Neuronal stem cell (in vitro differentiated cells): Measurements from ENCODE around the gene B3GALT6.

ENCODE experiments used
- DNase-seq: peaks from one replicate; pipeline ENCODE4 v3.0.0-alpha.2; 2013; ENCODE audit warnings: low spot score
- H2AFZ ChIP-seq: one replicate; pipeline ENCODE4 v1.6.1; 2013; ENCODE audit warnings: mild to moderate bottlenecking, low read length, inconsistent platforms
- H2AK5ac ChIP-seq: 2 replicates; pipeline ENCODE4 v1.6.1; 2013; ENCODE audit warnings: low read depth, mild to moderate bottlenecking, inconsistent platforms, low read length, moderate library complexity, mixed read lengths
- H2BK120ac ChIP-seq: 2 replicates; pipeline ENCODE4 v1.6.1; 2013; ENCODE audit warnings: low read depth, mild to moderate bottlenecking, inconsistent platforms, low read length, moderate library complexity, mixed read lengths
- H2BK12ac ChIP-seq: one replicate; pipeline ENCODE4 v1.6.1; 2013; ENCODE audit warnings: low read length, inconsistent platforms
- H2BK15ac ChIP-seq: 2 replicates; pipeline ENCODE4 v1.6.1; 2013; ENCODE audit warnings: mild to moderate bottlenecking, low read length, inconsistent platforms, mixed read lengths
- H2BK5ac ChIP-seq: one replicate; pipeline ENCODE4 v1.6.1; 2013; ENCODE audit warnings: inconsistent platforms, mild to moderate bottlenecking, low read length, moderate library complexity
- H3K14ac ChIP-seq: one replicate; pipeline ENCODE4 v1.6.1; 2013; ENCODE audit warnings: low read length, inconsistent platforms
- H3K18ac ChIP-seq: 2 replicates; pipeline ENCODE4 v1.6.1; 2013; ENCODE audit warnings: low read length, inconsistent platforms
- H3K23ac ChIP-seq: 2 replicates; pipeline ENCODE4 v1.6.1; 2013; ENCODE audit warnings: low read depth, mild to moderate bottlenecking, mixed read lengths, low read length, inconsistent platforms; ENCODE audit not compliant: poor library complexity
- H3K27ac ChIP-seq: replicated peaks from 3 replicates; pipeline ENCODE4 v1.5.1; 2013; ENCODE audit warnings: low read length, inconsistent platforms
- H3K27me3 ChIP-seq, 3 experiments: 2 replicates each; pipeline ENCODE4 v1.6.1; 2013; ENCODE audit warnings: low read length in 3 of 3, mild to moderate bottlenecking in 2 of 3, inconsistent platforms in 1 of 3, low read depth in 1 of 3, mixed read lengths in 1 of 3, moderate library complexity in 1 of 3; ENCODE audit not compliant: control insufficient read depth in 3 of 3, insufficient read depth in 3 of 3
- H3K36me3 ChIP-seq, 2 donors: replicated peaks in 1 of 2; 2 replicates each; pipeline ENCODE4 v1.6.1; 2013; ENCODE audit warnings: low read length in 2 of 2; ENCODE audit not compliant: control insufficient read depth in 2 of 2, insufficient read depth in 2 of 2
- H3K4ac ChIP-seq: 2 replicates; pipeline ENCODE4 v1.6.1; 2013; ENCODE audit warnings: inconsistent platforms, mild to moderate bottlenecking, low read length, moderate library complexity
- H3K4me1 ChIP-seq, 2 donors: 1 replicate in 1 of 2; 2 replicates in 1 of 2; pipeline ENCODE4 v1.6.1; 2013; ENCODE audit warnings: low read length in 2 of 2, low read depth in 1 of 2; ENCODE audit not compliant: control insufficient read depth in 2 of 2, insufficient read depth in 1 of 2
- H3K4me2 ChIP-seq: one replicate; pipeline ENCODE4 v1.6.1; 2013; ENCODE audit warnings: mild to moderate bottlenecking, low read length, inconsistent platforms; ENCODE audit not compliant: insufficient read depth, poor library complexity, severe bottlenecking
- H3K4me3 ChIP-seq, 2 donors: 2 replicates each; pipeline ENCODE4 v1.5.1; 2013; ENCODE audit warnings: low read length in 2 of 2, mild to moderate bottlenecking in 2 of 2, inconsistent platforms in 1 of 2, moderate library complexity in 1 of 2
- H3K79me1 ChIP-seq: one replicate; pipeline ENCODE4 v1.6.1; 2013; ENCODE audit warnings: low read depth, mild to moderate bottlenecking, inconsistent platforms, low read length, moderate library complexity
- H3K9ac ChIP-seq: one replicate; pipeline ENCODE4 v1.6.1; 2013; ENCODE audit warnings: mild to moderate bottlenecking, low read depth, low read length, inconsistent platforms; ENCODE audit not compliant: poor library complexity
- H3K9me3 ChIP-seq, 2 donors: replicated peaks in 1 of 2; 2 replicates each; pipeline versions ENCODE3 to v1.6.1; 2013; ENCODE audit warnings: low read length in 2 of 2, mild to moderate bottlenecking in 2 of 2, inconsistent platforms in 1 of 2, low read depth in 1 of 2, mixed read lengths in 1 of 2, moderate library complexity in 1 of 2; ENCODE audit not compliant: control insufficient read depth in 2 of 2, insufficient read depth in 1 of 2
- H4K8ac ChIP-seq: one replicate; pipeline ENCODE4 v1.6.1; 2013; ENCODE audit warnings: low read depth, mild to moderate bottlenecking, inconsistent platforms, low read length, moderate library complexity
- H4K91ac ChIP-seq: one replicate; pipeline ENCODE4 v1.6.1; 2013; ENCODE audit warnings: low read length, low read depth, mild to moderate bottlenecking, inconsistent platforms; ENCODE audit not compliant: poor library complexity
- whole genome bisulfite sequencing, 2 donors: extraction: QIAGEN DNeasy Blood & Tissue Kit; methylation state at CpG; one replicate each; pipeline ENCODE4 v1.1.7; 2013; ENCODE audit warnings: missing lambda C conversion rate in 2 of 2, mixed read lengths in 1 of 2; ENCODE audit not compliant: insufficient read length in 2 of 2, insufficient replicate concordance in 1 of 2; ENCODE audit errors: extremely low coverage in 2 of 2; 5-methylcytosine and 5-hydroxymethylcytosine counted together

Gene B3GALT6

GRCh38 chr1:1262758-1263157 is 30.7 kb downstream of the B3GALT6 start:
- no peaks in the 10 kb centered on the region for H3K27me3 ChIP-seq
- no peak overlapping the region for H2BK12ac ChIP-seq
- H3K14ac ChIP-seq = no peak overlapping the region
- peaks cover 0 to 3% of the 10 kb centered on the region in 2 donors for H3K4me1 ChIP-seq
- no peak overlapping the region for H3K4me3 ChIP-seq
- no CpG with 5 or more reads among the region's 8 CpGs for WGBS, 2 donors
- peaks cover 20% of the 10 kb centered on the region for H3K79me1 ChIP-seq
- no peak overlapping the region for H2BK15ac ChIP-seq
- H3K9me3 ChIP-seq = peaks cover 0 to 3% of the 10 kb centered on the region in 2 donors
- H2AK5ac ChIP-seq = no peak overlapping the region
- H3K27ac ChIP-seq = no peak overlapping the region
- H4K91ac ChIP-seq = no peak overlapping the region
- H4K8ac ChIP-seq = no peak overlapping the region
- no peak overlapping the region for H2BK5ac ChIP-seq
- no peak overlapping the region for H3K23ac ChIP-seq
- H2AFZ ChIP-seq = no peak overlapping the region
- H3K18ac ChIP-seq = no peak overlapping the region
- H3K9ac ChIP-seq = no peak overlapping the region
- no peak for DNase-seq
- peaks cover 52 to 87% of the 10 kb centered on the region in 2 donors for H3K36me3 ChIP-seq
- no peak overlapping the region for H2BK120ac ChIP-seq
- no peak overlapping the region for H3K4ac ChIP-seq
- H3K4me2 ChIP-seq = no peak overlapping the region

- Histone ChIP-seq H2AK5ac (no peak overlapping the region), H3K27me3 (no peaks in the 10 kb centered on the region), H3K79me1 (peaks cover 21% of the 10 kb centered on the region), H2BK5ac (no peak overlapping the region), H2AFZ (no peak overlapping the region), H3K23ac (no peak overlapping the region), H2BK15ac (no peak overlapping the region), H3K18ac (no peak overlapping the region), H2BK120ac (no peak overlapping the region), H3K36me3 (peaks cover 49 to 90% of the 10 kb centered on the region in 2 donors), H4K91ac (no peak overlapping the region), H3K14ac (no peak overlapping the region), H4K8ac (no peak overlapping the region), H3K27ac (no peak overlapping the region), H3K9ac (no peak overlapping the region), H2BK12ac (no peak overlapping the region), H3K4me3 (no peak overlapping the region), H3K4ac (no peak overlapping the region), H3K9me3 (peaks cover 0 to 2% of the 10 kb centered on the region in 2 donors), H3K4me1 (peaks cover 0 to under 1% of the 10 kb centered on the region in 2 donors), H3K4me2 (no peak overlapping the region)
- no peak for DNase-seq
- no CpG with 5 or more reads among the region's 9 CpGs for WGBS, 2 donors
These were observed 32.0 kb downstream of the B3GALT6 start for GRCh38 chr1:1264026-1264425.

- no CpG with 5 or more reads among the region's 10 CpGs for WGBS, 2 donors
- peaks cover 47 to 86% of the 10 kb centered on the region in 2 donors for H3K36me3 ChIP-seq
These were observed 32.8 kb downstream of the B3GALT6 start for GRCh38 chr1:1264868-1265272.

GRCh38 chr1:1267488-1268283 is 35.6 kb downstream of the B3GALT6 start:
- Histone ChIP-seq H3K27me3 (no peaks in the 10 kb centered on the region), H3K14ac (no peak overlapping the region), H2AFZ (no peak overlapping the region), H3K23ac (no peak overlapping the region), H4K8ac (no peak overlapping the region), H3K18ac (peak overlapping the region; percentile 28), H3K4ac (no peak overlapping the region), H3K9me3 (peaks cover 0 to 2% of the 10 kb centered on the region in 2 donors), H2BK15ac (no peak overlapping the region), H3K36me3 (peaks cover 34 to 85% of the 10 kb centered on the region in 2 donors), H3K4me2 (no peak overlapping the region), H4K91ac (no peak overlapping the region), H3K9ac (no peak overlapping the region), H2AK5ac (no peak overlapping the region), H2BK5ac (no peak overlapping the region), H3K79me1 (peaks cover 26% of the 10 kb centered on the region), H3K4me1 (peaks cover 7 to 8% of the 10 kb centered on the region in 2 donors), H3K4me3 (no peak overlapping the region), H2BK12ac (no peak overlapping the region), H3K27ac (no peak overlapping the region), H2BK120ac (no peak overlapping the region)
- no CpG with 5 or more reads among the region's 39 CpGs for WGBS, 2 donors
- DNase-seq = no peak

More at GRCh38 chr1:1264868-1265272, 32.8 kb downstream of the B3GALT6 start:
- no peak overlapping the region for H2BK120ac ChIP-seq
- no peak overlapping the region for H3K14ac ChIP-seq
- H3K27ac ChIP-seq = no peak overlapping the region
- DNase-seq = no peak
- H2AK5ac ChIP-seq = no peak overlapping the region
- H2BK12ac ChIP-seq = no peak overlapping the region
- H3K9ac ChIP-seq = peak overlapping the region; percentile 47
- H3K23ac ChIP-seq = no peak overlapping the region
- no peaks in the 10 kb centered on the region for H3K4me1 ChIP-seq
- no peaks in the 10 kb centered on the region for H3K9me3 ChIP-seq
- no peaks in the 10 kb centered on the region for H3K27me3 ChIP-seq
- peaks cover 20% of the 10 kb centered on the region for H3K79me1 ChIP-seq
- H2AFZ ChIP-seq = no peak overlapping the region
- no peak overlapping the region for H3K4ac ChIP-seq
- no peak overlapping the region for H4K8ac ChIP-seq
- no peak overlapping the region for H4K91ac ChIP-seq
- no peak overlapping the region for H2BK5ac ChIP-seq
- H3K4me2 ChIP-seq = no peak overlapping the region
- no peak overlapping the region for H3K18ac ChIP-seq
- no peak overlapping the region for H2BK15ac ChIP-seq
- H3K4me3 ChIP-seq = no peak overlapping the region
